Skeletal muscle tissue (tissue), 4 donors: ENCODE measurements around the gene IGF1R. TPM values are rescaled to one million over a fixed set of nuclear protein-coding genes. Genes with fewer than 3 reads are reported as not detected.
"Not testable (repeated sequence)": the region's sequence is repeated elsewhere in the genome, so short reads cannot be mapped to it uniquely, and the experiment has no call there.

Experiments
- H3K27ac ChIP-seq: one replicate; pipeline ENCODE4 v1.7.0; 2013; ENCODE audit warnings: mild to moderate bottlenecking, low read depth, low read length, inconsistent platforms
- H3K27me3 ChIP-seq, 3 donors: one replicate each; pipeline ENCODE4 v1.7.0; 2013; ENCODE audit warnings: low read length in 3 of 3; ENCODE audit not compliant: control insufficient read depth in 3 of 3, insufficient read depth in 3 of 3
- H3K36me3 ChIP-seq, 3 donors: one replicate each; pipeline ENCODE4 v1.7.0; 2013; ENCODE audit warnings: low read length in 3 of 3; ENCODE audit not compliant: control insufficient read depth in 3 of 3, insufficient read depth in 3 of 3
- H3K4me1 ChIP-seq, 3 donors: one replicate each; pipeline ENCODE4 v1.7.0; 2013; ENCODE audit warnings: low read length in 3 of 3, mild to moderate bottlenecking in 3 of 3; ENCODE audit not compliant: control insufficient read depth in 3 of 3, insufficient read depth in 3 of 3
- H3K4me3 ChIP-seq, 3 donors: one replicate each; pipeline ENCODE4 v1.7.0; 2013; ENCODE audit warnings: low read length in 3 of 3
- H3K9ac ChIP-seq, 3 donors: one replicate each; pipeline ENCODE4 v1.7.0; 2013; ENCODE audit warnings: low read length in 3 of 3, mild to moderate bottlenecking in 3 of 3, moderate library complexity in 2 of 3, low read depth in 1 of 3
- H3K9me3 ChIP-seq, 3 donors: one replicate each; pipeline ENCODE4 v1.7.0; 2013; ENCODE audit warnings: low read length in 3 of 3; ENCODE audit not compliant: control insufficient read depth in 3 of 3
- total RNA-seq: library from RNA; depleted of rRNA; stranded (reverse); fragments of >200 nt; gene quantifications from one replicate; pipeline ENCODE4 v1.2.3, GENCODE V29; 2014
- donor health status: Osteomylitis.

The IGF1R gene
- total RNA-seq, 1 donor from 2014 or later, result 25.6 TPM

- Histone ChIP-seq H3K9me3 (no peaks in the 10 kb centered on the region), H3K27ac (peak overlapping the region; percentile 26), H3K9ac (peak overlapping the region in 1 of 3 donors; percentile 63), H3K4me1 (peaks cover 13 to 15% (median 15%) of the 10 kb centered on the region in 3 donors), H3K36me3 (peaks cover 0 to 2% (median 0%) of the 10 kb centered on the region in 3 donors), H3K27me3 (no peaks in the 10 kb centered on the region), H3K4me3 (no peak overlapping the region)
Observed at GRCh38 chr15:98997755-98998154, 349.4 kb downstream of the IGF1R start.

- no peaks in the 10 kb centered on the region for H3K9me3 ChIP-seq
- no peak overlapping the region for H3K4me3 ChIP-seq
- peaks cover 13 to 15% (median 15%) of the 10 kb centered on the region in 3 donors for H3K4me1 ChIP-seq
- peak overlapping the region in 1 of 3 donors; percentile 63 for H3K9ac ChIP-seq
- H3K36me3 ChIP-seq, result peaks cover 0 to 2% (median 0%) of the 10 kb centered on the region in 3 donors
- no peaks in the 10 kb centered on the region for H3K27me3 ChIP-seq
- H3K27ac ChIP-seq, result no peak overlapping the region
Observed at GRCh38 chr15:98998279-98998678, 349.9 kb downstream of the IGF1R start.

GRCh38 chr15:98999233-98999632, 350.9 kb downstream of the IGF1R start:
- Histone ChIP-seq H3K4me3 (no peak overlapping the region), H3K27ac (no peak overlapping the region), H3K9me3 (no peaks in the 10 kb centered on the region), H3K9ac (no peak overlapping the region), H3K4me1 (peaks cover 13 to 15% (median 15%) of the 10 kb centered on the region in 3 donors), H3K27me3 (no peaks in the 10 kb centered on the region), H3K36me3 (peaks cover 0 to 2% (median 0%) of the 10 kb centered on the region in 3 donors)

DNA sequence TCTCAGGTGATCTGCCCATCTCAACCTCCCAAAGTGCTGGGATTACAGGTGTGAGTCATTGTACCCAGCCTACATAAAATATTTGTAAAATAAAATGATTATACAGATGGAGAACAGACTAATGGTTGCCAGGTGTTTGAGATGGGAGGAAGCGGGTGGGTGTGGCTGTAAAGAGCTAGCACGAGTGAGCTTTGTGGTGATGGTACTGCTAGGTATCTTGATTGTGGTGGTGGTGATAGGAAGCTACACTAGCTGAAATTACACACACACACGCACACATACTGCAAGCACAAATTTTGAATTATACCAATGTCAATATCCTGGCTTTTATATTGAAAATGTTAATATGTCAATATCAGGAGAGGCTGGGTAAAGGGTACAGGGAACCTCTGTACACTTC, 353.9 kb downstream of the IGF1R start:
- Histone ChIP-seq H3K36me3 (peaks cover 0 to 2% (median 0%) of the 10 kb centered on the region in 3 donors), H3K4me3 (no peak overlapping the region), H3K9ac (no peak overlapping the region), H3K9me3 (no peaks in the 10 kb centered on the region), H3K4me1 (peaks cover 15 to 19% (median 18%) of the 10 kb centered on the region in 3 donors), H3K27ac (no peak overlapping the region), H3K27me3 (no peaks in the 10 kb centered on the region)

GRCh38 chr15:99003317-99003716, 355.0 kb downstream of the IGF1R start:
- H3K4me3 ChIP-seq, H3K27me3 ChIP-seq, H3K9me3 ChIP-seq, H3K9ac ChIP-seq, H3K36me3 ChIP-seq, H3K4me1 ChIP-seq, H3K27ac ChIP-seq: not testable (repeated sequence)

DNA sequence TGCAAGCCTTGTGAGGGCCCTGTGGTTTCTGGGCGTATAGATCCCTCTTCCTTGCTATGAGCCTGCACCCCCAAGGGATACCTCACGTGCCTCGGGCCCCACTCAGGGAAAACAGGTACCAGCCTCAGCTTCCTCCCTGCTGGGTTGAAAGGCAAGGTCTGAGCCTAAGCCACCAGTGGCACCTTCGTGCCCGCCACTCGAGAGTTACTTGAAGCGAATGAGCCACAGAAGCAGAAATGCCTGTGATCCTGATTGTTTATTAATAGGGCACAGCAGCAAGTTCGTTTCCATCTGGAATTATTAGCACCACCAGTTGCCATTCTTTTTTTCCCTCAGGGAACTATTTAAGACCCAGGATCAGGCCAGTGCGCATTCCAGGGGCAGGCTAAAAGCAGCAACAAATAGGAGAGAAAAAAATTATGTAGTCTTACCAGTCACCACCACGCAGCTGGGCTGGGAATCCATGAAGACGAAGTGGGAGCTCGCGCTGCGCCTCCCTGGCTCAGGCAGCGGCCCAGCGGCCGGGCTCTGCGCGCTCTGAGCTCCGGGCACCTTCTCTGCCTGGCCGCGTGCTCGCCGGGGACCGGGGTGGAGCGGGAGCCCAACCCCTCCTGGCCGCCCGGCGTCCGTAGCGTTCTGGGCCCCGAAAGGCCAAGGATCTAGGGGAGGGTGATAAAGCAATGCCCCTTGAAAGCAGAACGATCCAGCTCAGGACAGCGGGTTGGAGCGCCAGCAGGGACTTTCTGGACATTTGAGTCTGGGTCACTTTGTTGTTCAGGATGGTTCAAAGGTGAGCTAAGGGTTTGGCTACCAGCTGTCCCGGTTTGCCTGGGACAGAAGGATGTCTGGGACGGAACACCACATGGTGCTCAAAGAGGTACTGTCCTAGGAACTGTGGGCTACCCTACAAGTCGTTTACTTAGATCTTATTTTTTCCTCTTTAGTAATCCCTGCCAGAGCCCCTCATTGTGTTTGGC, 356.9 kb downstream of the IGF1R start:
- peak overlapping the region; percentile 94 for H3K27ac ChIP-seq
- not testable (repeated sequence) for H3K36me3 ChIP-seq, H3K4me1 ChIP-seq, H3K27me3 ChIP-seq, H3K9me3 ChIP-seq
- peak overlapping the region; percentile 68 to 78 (median 77) for H3K4me3 ChIP-seq
- H3K9ac ChIP-seq, result peak overlapping the region; percentile 79 to 90 (median 81)

DNA sequence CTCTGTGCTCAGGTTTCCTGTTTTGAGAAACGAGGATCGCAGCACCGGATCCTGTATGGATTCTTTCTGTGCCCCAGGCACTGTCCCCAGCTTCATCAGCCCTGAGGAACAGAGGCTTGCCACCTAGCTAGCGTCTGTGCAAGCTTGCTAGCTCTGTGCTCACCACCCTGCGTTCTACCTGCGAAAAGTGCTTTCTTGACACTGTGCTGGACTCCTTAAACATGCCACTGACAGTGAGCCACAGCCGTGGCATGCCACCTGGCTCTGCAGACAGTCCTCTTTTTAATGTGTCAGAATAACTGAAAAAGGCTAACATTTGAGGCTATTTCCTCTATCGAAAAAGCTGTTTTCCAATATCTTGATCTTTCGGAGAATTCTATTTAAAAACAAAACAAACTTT, 357.8 kb downstream of the IGF1R start:
- Histone ChIP-seq H3K9ac (peak overlapping the region; percentile 79 to 90 (median 81)), H3K4me3 (peak overlapping the region; percentile 68 to 78 (median 77)), H3K4me1 (peaks cover 4 to 7% (median 6%) of the 10 kb centered on the region in 3 donors), H3K36me3 (peaks cover 0 to 2% (median 0%) of the 10 kb centered on the region in 3 donors), H3K9me3 (no peaks in the 10 kb centered on the region), H3K27me3 (no peaks in the 10 kb centered on the region), H3K27ac (peak overlapping the region; percentile 94)

- Histone ChIP-seq H3K4me1 (peaks cover 4 to 7% (median 6%) of the 10 kb centered on the region in 3 donors), H3K9me3 (no peaks in the 10 kb centered on the region), H3K9ac (no peak overlapping the region), H3K36me3 (no peaks in the 10 kb centered on the region), H3K4me3 (no peak overlapping the region), H3K27me3 (no peaks in the 10 kb centered on the region), H3K27ac (no peak overlapping the region)
Observed at GRCh38 chr15:99006904-99007495, 358.7 kb downstream of the IGF1R start.

DNA sequence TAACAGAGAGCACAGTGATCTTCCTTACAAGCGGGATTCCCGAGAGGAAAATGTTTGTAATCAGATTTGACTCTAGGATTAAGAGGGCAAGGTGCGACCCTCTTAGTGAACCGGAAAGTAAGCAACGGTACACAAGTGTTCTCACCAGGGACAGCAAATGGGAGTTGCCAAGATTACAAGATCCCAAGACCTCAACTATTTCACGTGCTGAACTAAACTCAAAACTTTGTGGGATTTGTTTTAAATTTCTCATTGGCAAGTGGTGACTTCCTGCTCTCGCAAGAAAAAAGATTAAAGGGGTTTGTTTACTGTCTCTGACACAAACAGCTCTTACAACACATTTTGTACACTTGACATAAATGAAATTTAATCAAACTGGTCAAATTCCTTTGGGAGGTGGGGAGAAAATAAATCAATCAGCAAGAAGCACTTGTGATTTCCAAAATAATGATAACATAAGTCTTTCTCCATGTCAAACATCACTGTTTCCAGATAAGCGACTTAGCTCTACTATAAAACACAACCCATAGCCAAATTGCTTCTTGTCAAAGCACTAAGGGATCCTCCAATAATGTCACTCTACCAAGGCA, 361.5 kb downstream of the IGF1R start:
- Histone ChIP-seq H3K4me1 (peaks cover 4 to 7% (median 6%) of the 10 kb centered on the region in 3 donors), H3K4me3 (no peak overlapping the region), H3K9me3 (no peaks in the 10 kb centered on the region), H3K9ac (no peak overlapping the region), H3K27ac (no peak overlapping the region), H3K27me3 (no peaks in the 10 kb centered on the region), H3K36me3 (no peaks in the 10 kb centered on the region)
